Right renal cortex interstitium (tissue), 3 donors: Measurements from ENCODE around the gene SETD1B. TPM values are rescaled to one million over a fixed set of nuclear protein-coding genes. Genes with fewer than 3 reads are reported as not detected.
"Not testable (repeated sequence)": the region's sequence is repeated elsewhere in the genome, so short reads cannot be mapped to it uniquely, and the experiment has no call there.

Source experiments
- DNase-seq, 3 donors: peaks; one replicate each; pipeline ENCODE4 v3.0.0-alpha.2; 2013; ENCODE audit warnings: low read depth in 3 of 3, low spot score in 2 of 3
- polyA plus RNA-seq, 3 donors: library from polyadenylated mRNA; unstranded; fragments of 120-200 nt; gene quantifications; one replicate each; pipeline ENCODE4 v1.2.1, GENCODE V29; 2013; ENCODE audit not compliant: insufficient read length in 3 of 3

SETD1B gene
- polyA plus RNA-seq, 3 donors: 10.5 to 12.1 (median 12.0) TPM

DNA sequence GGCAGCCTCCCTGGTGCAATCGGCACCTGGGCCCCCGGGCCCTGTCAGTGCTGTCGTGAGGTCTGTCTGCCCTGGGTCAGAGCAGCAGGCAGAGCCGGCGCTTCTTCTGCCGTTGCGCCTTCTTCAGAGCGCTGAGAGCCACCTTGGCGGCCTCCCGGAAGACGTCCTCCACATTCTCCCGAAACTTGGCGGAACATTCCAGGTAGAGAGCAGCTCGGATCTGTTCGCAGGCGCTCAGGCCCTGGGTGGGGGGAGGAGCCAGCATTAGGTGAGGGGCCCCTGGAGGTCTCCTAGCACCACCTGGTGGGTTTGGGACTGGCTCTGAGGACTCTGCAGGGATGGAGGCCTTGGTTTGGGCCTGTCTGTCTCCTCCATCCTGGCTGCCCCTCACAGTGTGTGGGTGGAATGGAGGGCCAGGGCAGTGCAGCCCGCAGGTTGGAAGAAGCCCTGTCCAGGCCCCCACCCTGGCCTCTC, 24.4 kb upstream of the SETD1B start:
- no peak for DNase-seq

DNA sequence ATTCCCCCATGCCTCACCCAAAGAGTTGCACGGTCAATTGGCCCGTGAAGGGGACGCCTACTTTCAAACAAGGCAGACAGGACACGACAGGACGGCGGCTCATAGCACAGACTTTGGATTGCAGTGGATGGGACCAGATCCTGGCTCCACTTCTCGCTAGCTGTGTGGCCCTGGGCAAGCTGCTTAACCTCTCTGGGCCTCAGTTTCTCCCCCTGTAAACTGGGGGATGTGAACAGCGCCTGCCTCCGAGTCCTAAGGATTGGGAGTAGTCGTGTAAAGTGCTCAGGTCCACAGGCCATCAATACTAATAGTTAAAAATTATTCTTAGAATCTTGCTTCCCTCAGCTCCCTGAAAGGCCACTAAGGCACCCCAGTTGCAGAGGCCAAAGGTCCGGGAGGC, 23.4 kb upstream of the SETD1B start:
- no peak for DNase-seq

DNA sequence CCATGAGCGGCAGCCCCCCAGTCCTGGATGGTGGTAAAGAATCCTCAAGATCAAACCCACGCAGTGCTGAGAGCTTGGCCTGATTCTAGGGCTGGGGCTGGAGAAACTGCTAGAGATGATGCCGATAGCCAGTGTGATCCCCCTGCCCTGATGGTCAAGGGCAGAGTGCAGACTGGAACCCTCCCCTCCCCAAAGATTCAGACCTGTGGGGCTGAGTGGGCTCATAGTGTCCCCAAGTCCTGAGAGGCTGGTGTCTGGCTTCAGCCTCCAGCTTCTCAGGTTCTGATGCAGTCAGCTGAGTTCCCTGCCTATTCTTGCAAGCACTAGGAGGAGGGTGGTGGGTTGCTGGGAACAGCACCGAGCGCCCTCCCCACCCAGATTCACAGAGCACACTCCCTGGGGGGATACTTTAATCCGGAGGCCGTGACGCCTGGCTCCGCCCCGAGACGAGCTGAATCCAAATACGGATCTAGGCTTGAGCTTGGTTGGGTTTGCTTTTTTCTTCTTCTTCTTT, 22.3 kb upstream of the SETD1B start:
- DNase-seq: no peak

DNA sequence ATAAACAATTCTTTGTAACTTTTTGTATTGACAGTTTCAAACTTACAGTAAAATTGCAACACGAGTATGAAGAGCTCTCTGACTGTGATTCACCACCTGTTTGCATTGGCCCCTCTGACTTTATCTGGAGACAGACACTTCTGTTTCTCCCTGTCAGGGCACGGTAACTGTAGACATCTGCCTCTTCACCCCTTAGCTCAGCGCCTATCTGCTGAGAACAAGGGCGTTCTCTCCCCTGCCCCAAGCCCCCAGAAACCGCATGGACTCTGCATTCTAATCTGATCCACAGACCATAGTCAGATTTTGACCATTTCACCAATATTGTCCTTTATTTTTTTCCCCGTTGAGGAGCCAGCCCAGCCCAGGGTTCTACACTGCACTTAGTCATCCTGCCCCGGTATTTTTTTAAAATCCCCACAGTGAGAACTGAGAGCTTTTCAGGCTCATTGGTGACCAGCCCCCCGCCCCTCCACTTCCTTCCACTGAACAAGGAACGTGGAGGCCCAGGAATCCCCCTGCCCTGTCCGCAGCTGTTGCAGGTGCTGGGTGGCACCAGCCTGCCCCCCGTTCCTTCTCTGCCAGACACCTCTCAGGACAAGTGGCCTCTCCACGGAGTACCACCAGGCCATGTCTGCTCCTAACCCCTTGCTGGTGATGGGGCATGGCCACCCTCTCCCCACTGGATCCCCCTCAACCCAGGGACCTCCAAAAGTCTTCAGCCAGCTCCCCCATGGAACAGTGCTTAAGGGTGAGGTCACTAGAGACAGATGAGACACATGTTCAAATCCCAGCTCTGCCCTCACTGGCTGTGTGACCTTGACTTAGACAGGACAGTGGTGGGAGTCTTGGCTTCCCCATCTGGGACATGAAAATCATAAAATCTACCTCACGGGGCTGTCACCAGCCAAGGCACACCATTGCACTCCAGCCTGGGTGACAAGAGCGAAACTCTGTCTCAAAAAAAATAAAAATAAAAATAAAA, 21.5 kb upstream of the SETD1B start:
- DNase-seq: no peak

DNA sequence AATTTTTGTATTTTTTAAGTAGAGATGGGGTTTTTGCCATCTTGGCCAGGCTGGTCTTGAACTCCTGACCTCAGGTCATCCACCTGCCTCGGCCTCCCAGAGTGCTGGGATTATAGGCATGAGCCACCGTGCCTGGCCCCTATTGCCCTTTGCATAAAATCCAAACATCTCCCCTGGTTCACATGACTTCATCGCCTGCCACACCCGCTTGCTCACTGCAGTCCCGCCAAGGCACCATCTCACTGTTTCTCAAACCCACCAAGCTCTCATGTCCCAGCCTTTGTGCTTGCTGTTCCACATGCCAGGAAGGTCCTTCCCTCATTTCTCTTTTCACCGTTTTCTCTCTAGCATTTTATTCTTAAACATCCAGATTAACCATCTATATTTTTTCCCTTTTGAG, 20.0 kb upstream of the SETD1B start:
- DNase-seq: no peak

DNA sequence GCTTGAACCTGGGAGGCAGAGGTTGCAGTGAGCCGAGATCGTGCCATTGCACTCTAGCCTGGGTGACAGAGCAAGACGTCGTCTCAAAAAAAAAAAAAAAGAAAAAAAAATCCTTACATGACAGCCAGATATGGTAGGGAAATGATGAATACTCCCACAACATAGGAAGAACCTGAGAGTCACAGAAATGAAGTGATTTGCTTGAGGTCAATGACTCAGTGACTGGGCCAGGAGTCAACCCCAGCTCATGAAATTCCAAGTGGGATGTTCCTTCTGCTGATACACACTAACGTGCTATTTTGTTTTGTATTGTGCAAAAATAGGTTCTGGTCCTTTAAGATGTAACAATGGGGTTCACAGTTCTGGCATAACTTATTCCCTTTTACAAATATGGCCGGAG, 19.3 kb upstream of the SETD1B start:
- no peak for DNase-seq

DNA sequence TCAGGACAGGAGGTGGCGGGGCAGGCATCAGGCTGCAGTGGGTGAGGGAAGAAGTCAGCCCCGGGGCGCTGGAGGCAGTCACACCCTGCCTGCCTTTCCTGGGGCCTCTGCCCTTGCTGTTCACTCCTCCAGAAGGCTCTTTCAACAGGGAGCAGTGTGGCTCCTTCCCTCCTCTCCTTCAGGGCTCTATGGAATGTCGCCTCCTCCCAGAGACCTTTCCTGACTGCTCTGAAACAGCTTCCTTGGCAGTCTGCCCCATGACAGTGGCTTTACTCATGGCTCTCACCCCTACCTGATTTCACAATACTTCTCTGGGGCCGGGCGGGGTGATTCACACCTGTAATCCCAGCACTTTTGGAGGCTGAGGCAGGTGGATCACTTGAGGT, 17.4 kb upstream of the SETD1B start:
- no peak for DNase-seq

DNA sequence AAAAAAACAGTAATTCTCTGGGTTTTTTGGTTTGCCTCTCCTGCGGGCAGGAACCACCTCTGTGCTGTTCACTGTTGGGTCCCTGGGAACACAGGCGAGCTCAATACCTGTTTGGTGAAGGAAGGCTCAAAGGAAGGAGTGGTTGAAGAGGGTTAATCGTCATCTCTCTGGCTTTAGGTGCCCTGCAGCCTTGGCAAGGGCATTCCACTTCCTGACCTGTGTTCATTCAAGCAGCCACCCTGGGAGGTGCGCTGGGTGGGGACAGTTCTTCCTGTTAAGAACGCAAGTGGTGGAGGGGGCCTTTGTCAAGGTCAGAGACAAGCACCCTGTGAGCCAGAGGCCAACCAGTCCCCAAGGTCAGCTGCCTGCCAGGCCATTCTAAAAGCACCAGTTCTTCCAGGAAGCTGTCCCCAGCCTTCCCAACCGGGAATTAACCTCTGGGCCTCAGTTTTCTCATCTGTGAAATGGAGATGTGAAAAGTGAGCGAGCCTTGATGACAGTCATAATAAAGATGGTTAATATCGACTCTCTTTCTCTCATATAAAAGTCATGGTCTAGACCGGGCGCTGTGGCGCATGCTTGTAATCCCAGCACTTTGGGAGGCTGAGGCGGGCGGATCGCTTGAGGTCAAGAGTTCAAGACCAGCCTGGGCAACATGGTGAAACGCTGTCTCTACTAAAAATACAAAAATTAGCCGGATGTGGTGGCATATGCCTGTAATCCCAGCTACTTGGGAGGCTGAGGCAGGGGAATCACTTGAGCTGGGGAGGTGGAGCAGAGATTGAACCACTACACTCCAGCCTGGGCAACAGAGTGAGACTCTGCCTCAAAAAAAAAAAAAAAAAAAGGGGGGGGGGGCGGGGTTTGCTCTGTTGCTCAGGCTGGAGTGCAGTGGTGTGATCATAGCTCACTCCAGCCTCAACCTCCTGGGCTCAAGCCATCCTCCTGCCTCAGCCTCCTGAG, 16.5 kb upstream of the SETD1B start:
- DNase-seq: no peak

DNA sequence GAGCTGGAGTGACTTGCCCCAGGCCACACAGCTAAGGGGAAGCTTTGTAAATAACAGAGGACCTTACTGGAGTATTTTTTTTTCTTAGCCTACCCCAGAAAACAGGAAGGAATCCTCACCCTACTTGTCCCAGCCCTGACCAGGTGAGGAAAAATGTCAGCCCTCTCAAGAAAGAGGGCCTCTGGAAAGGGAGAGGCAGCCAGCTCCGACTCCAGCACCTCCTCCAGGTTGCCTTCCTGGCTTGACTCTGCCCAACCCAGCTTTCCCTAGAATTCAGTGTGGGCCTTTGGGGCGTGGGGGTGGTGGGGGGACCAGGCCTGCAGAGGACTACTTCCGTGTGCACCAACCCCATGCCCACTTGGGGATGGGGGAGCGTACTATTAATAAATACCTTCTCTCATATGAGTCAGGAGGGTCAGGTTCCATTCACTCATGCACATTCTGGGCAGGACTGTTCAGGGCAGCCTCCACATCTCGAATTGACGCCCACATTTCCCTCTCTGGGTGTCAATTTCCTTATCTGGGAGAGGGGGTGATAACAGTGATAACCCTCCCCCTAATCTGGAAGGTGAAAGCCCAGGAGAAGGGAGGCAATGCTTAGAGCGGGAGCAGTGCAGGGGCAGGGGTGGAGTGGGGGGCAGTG, 15.5 kb upstream of the SETD1B start:
- DNase-seq: no peak

DNA sequence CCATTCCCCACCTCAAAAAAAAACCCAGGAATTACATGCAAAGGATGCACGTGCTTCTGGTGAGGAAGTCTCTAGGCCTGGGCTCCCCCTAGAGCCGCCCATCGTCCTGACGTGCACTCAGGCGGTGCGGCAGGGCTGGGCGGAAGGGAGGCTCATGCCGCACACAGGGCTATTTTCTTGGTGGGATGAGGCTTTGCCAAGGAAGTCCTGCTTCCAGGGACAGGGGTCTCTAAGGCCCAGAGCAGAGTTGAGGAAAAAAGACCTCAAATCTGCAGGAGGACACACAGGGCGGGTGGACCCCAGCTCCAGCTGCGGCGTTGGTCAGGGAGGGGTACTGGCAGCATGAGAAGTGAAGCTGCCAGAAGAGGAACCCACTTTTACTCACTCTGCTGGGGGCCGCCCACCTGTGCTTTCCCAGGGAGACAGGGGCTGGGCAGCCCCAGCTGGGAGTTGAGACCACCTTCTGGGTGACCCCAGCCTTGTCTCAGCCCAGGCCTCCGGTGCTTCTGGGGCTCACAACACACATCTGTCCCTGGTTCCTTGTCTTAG, 14.5 kb upstream of the SETD1B start:
- DNase-seq: no peak

DNA sequence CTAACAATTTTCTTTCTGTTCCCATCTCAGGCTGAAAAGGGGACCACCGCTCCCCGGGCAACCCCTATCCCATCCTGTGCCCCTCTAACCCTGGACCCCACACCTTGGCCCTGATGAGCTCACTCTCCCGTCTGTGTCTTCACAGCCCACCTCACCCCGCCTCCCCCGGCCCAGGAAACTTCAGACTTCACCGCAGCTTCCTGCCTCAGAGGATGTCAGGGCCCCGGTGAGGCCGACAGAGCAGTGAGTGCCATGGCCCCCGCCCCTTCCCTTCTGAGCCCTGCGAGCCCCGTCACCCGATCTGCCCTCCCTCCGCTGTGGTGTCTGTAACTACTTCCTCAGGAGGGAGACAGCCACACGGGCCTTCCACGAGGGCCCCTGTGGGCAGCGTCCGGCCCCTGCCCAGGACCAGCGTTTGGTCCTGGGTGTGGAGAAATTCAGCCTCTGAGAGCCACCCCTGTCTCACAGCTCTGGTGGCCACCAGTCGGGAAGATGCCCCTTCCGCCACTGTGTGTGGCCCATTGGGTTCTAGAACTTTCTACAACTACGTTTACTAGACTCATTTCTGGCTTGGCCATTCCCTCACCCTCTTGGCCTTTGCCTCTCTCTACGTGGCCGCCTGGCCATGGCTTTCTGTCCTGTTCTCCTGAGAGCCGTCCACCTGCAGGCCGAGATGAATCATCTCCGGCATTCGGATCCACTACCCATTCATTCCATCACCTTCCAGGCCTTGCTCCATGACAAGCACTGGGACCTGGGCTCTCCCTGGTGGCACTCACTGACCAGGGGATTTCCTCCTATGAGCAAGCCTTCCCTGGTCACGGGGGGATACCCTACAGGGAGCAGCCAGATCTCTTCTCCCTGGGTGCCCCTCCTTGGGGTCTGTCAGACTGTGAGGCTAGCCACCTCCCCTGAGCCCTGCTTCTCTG, 13.7 kb upstream of the SETD1B start:
- no peak for DNase-seq

DNA sequence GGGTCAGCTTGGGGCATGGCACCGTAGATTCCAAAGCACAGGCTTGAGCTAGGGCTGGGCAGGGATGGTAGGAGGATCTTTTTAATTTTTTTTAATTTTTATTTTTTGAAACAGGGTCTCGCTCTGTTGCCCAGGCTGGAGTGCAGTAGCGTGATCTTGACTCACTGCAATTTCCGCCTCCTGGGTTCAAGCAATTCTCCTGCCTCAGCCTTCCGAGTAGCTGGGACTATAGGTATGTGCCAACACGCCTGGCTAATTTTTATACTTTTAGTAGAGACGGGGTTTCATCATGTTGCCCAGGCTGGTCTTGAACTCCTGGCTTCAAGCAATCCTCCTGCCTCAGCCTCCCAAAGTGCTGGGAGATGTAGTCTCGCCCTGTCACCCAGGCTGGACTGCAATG, 13.0 kb upstream of the SETD1B start:
- DNase-seq: not testable (repeated sequence)

DNA sequence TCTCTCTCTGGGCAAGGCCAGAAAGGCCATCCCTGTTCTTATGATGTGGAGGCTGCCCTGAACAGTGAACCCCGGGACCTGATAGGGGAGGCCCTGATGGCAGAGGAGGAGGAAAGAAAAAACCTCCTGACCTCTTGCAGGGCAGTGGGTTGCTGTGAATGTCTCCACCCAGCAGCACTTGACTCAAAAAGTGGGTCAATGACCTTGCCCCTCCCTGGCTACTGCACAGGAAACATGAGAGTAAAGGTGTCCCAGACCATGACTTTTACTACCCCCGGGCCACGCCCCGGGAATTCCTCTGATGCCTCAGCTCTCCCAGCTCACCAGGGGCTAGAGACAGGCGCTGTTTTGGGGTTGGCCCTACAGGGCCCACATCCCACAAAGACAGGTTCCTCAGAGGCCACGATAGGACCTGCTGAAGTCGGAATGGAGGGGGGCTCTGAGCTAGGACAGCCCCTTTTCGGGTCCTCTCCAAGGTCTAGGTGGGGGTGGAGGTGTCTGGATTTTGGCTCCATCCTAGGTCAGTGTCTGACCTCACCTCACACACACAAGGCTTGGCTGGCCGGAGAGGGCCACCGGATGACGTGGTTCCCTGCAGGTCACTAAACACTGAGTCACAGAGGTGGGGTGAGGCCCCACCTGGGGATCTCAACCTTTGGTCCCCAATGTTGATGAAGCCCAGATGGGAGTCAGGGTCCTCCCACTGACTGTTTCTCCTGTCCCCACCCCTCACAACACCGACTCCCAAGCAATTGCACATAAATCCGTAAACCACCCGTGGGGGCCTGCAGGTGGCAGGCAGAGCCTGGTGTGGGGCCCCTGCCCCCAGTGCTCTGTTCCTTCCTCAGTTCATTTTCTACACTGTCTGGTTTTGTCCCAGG, 11.9 kb upstream of the SETD1B start:
- no peak for DNase-seq

DNA sequence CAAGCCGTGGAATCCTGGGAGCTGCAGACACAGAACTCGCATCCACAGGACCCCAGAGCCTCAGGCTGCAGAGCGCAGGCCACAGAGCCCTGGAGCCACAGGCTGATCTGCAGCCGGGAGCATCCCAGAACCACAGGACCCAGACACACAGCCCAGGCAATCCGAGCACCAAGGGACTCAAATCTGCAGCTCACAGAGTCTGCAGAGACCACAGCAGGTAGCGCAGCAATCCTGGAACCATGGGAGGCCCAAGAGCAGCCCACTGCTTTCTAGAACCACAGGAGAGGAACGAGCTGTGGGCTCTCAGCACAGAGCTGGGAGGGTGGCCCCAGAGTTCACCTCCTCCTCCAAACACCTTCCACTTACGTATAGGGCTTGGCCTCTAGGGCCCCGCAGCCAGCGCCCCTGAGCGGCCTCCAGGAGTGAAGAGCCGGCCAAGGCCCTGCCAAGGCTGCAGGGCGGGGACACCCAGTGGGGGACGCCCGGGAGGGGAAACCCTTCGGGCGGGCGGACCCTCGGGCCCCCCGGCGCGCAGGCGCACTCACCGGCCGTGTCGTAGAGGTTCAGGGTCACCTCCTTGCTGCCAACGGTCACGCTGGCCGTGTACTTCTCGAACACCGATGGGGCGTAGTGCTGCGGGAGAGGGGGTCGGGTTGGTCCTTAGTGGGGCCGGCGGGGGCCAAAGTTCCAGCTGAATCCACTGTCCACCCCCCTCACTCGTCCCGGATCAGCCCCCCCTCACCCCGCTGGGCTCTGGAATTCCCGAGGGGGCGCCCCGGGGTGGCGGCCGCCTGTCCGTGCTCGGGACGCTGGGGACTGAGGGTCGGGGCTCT, 11.0 kb upstream of the SETD1B start:
- no peak for DNase-seq

DNA sequence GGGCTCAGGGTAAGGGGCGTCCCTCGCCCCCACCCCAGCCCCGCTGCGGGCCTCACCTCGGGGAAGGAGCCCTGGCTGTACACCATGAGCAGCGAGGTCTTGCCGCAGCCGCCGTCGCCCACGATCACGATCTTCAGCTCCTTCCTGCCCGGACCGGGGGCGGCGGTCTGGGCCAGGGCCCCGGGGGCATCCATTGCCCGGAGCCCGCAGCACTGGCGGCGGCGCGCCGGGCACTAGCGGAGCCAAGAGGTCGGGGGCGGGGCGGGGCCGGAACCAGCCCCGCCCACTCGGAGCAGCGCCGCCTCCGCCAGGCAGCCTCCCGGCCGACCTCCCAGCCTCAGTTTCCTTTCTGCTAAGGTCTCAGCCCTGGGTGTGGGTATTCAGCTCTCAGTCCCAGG, 10.4 kb upstream of the SETD1B start, which contains the start of gene RHOF:
Gene RHOF (minus strand): TSS at position 249 of the 398 bp plus-strand sequence. CDS start 55 bp downstream, at position 194.
- DNase-seq: no peak

DNA sequence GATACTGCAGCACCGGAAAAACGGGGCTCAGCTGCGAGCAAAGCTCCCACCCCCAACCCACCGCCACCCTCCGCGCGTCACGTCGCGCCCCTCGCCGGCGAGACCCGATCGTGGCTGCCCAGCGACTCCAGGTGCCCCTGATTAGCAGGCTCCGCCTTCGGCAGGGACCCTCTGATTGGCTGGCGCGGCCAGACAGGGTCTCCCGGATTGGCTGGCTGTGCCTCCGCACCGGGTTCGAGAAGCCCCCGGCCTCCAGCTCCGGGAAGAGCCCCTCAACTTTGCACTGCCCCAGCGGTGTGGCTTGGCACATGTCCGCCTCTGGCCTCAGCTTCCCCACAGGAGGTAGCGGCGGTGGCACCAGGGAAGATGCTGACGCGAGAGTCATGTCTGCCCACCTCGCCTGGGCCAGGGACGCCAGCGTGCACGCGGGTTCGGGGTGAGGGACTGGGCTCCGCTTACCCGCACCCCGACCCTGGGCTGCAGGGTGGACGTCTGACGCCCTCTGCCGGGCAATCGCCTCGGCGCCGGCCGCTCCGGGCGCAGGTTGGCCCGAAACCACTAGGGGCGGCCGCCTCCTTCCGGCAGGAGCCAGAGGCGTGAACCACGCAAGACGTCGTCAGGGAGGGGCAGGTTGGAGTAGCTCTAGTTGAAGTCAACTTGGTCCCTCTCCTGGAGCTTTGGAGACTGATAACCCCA, 9.8 kb upstream of the SETD1B start:
- DNase-seq: no peak
